A673 (cell line): ENCODE measurements around the gene PRSS8.

Experiments used
- EZH2 ChIP-seq: fragments of 200-600 bp; sonication (generic); IDR thresholded peaks from 2 replicates; pipeline ENCODE4 v1.6.1; 2017; ENCODE audit warnings: borderline replicate concordance, low read depth, mild to moderate bottlenecking, mixed read lengths, antibody characterized with exemption, low read length; ENCODE audit not compliant: poor library complexity, severe bottlenecking
- TF ChIP-seq, protein P1 (sequence below): fragments of 300-800, 200-600 bp; sonication (generic); conservative IDR thresholded peaks from 2 replicates; pipeline ENCODE4 v1.5.1; 2017; ENCODE audit warnings: low read depth, mild to moderate bottlenecking, antibody characterized with exemption, low read length, moderate library complexity, mixed read lengths

DNA sequence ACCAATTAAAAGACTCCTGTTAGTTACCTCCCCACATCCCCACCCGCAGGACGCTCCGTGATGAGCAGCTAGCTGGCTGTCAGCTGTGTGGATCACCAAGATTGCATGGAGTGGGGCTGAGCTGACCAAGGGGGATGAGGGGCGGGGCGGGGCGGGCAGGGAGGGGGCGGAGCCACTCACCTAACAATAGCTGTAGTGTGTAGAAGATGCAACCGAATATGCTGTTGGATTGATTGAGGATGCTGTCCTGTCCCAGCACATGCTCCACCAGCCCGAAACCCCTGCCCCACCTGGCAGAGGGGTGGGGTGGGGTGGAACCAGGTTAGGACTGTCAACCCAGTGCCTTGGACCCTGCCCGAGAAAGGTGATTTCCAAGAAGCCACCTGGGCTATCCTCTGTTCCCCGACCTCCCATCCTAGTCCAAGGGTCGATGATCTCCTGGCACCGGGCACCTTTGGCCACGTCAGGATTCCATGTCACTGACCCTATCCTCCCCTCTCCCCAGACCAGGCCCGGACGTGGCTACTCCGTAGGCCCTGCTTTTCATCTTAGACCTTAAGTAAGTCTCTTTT is 42.3 kb downstream of the PRSS8 start:
- TF ChIP-seq, protein P1, sequence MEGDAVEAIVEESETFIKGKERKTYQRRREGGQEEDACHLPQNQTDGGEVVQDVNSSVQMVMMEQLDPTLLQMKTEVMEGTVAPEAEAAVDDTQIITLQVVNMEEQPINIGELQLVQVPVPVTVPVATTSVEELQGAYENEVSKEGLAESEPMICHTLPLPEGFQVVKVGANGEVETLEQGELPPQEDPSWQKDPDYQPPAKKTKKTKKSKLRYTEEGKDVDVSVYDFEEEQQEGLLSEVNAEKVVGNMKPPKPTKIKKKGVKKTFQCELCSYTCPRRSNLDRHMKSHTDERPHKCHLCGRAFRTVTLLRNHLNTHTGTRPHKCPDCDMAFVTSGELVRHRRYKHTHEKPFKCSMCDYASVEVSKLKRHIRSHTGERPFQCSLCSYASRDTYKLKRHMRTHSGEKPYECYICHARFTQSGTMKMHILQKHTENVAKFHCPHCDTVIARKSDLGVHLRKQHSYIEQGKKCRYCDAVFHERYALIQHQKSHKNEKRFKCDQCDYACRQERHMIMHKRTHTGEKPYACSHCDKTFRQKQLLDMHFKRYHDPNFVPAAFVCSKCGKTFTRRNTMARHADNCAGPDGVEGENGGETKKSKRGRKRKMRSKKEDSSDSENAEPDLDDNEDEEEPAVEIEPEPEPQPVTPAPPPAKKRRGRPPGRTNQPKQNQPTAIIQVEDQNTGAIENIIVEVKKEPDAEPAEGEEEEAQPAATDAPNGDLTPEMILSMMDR, result no peak
- TF ChIP-seq EZH2, result no peak
